MM.1S (cell line): ENCODE measurements around the gene NSD2.

Experiments used
- DNase-seq: peaks from one replicate; pipeline ENCODE4 v3.0.0-alpha.2; 2015
- H2AFZ ChIP-seq: fragments of 300-600 bp; sonication (generic); 2 replicates; pipeline ENCODE4 v1.6.0; 2016; ENCODE audit warnings: antibody characterized with exemption, low read length
- H3F3A ChIP-seq: fragments of 300-600 bp; sonication (generic); 2 replicates; pipeline ENCODE4 v1.6.1; 2016; ENCODE audit warnings: mild to moderate bottlenecking, antibody characterized with exemption, low read length, moderate library complexity, mixed read lengths; ENCODE audit not compliant: insufficient read depth
- H3K27ac ChIP-seq: fragments of 300-600 bp; sonication (generic); 2 replicates; pipeline ENCODE4 v1.5.1; 2016; ENCODE audit warnings: mild to moderate bottlenecking, low read length
- H3K27me3 ChIP-seq: fragments of 300-600 bp; sonication (generic); replicated peaks from 2 replicates; pipeline ENCODE4 v1.6.0; 2016; ENCODE audit warnings: low read length; ENCODE audit not compliant: insufficient read depth
- H3K36me3 ChIP-seq: fragments of 300-600 bp; sonication (generic); replicated peaks from 2 replicates; pipeline ENCODE4 v1.6.1; 2016; ENCODE audit warnings: mild to moderate bottlenecking, low read length, mixed read lengths; ENCODE audit not compliant: insufficient read depth
- H3K4me1 ChIP-seq: fragments of 300-600 bp; sonication (generic); 2 replicates; pipeline ENCODE4 v1.6.1; 2016; ENCODE audit warnings: low read length, mixed read lengths
- H3K4me2 ChIP-seq: fragments of 300-600 bp; sonication (generic); 2 replicates; pipeline ENCODE4 v1.6.0; 2016; ENCODE audit warnings: low read depth, low read length
- H3K4me3 ChIP-seq: fragments of 300-600 bp; sonication (generic); 2 replicates; pipeline ENCODE4 v1.5.1; 2016; ENCODE audit warnings: low read length, mixed read lengths
- H3K79me2 ChIP-seq: fragments of 300-600 bp; sonication (generic); 2 replicates; pipeline ENCODE4 v1.6.1; 2016; ENCODE audit warnings: mixed run types, low read length, mixed read lengths
- H3K9ac ChIP-seq: fragments of 300-600 bp; sonication (generic); 2 replicates; pipeline ENCODE4 v1.6.1; 2016; ENCODE audit warnings: low read length, mixed read lengths
- H3K9me2 ChIP-seq: fragments of 300-600 bp; sonication (generic); replicated peaks from 2 replicates; pipeline ENCODE4 v1.6.1; 2016; ENCODE audit warnings: mild to moderate bottlenecking, low read length, mixed read lengths; ENCODE audit not compliant: insufficient read depth
- H3K9me3 ChIP-seq: fragments of 300-600 bp; sonication (generic); replicated peaks from 2 replicates; pipeline ENCODE4 v1.6.1; 2016; ENCODE audit warnings: mild to moderate bottlenecking, low read length, mixed read lengths; ENCODE audit not compliant: insufficient read depth
- H4K20me1 ChIP-seq: fragments of 300-600 bp; sonication (generic); 2 replicates; pipeline ENCODE4 v1.6.1; 2016; ENCODE audit warnings: mild to moderate bottlenecking, low read length, moderate library complexity, mixed read lengths; ENCODE audit not compliant: insufficient read depth
- CTCF ChIP-seq: fragments of 300-600 bp; sonication (generic); IDR thresholded peaks from 2 replicates; pipeline ENCODE4 v1.5.1; 2016; ENCODE audit warnings: antibody characterized with exemption, low read length, mixed read lengths
- EZH2 ChIP-seq: fragments of 300-600 bp; sonication (generic); optimal IDR thresholded peaks from 2 replicates; pipeline ENCODE3; 2017; ENCODE audit warnings: low read depth, mild to moderate bottlenecking, antibody characterized with exemption, low read length, mixed read lengths
- EZH2phosphoT487 ChIP-seq: fragments of 300-600 bp; sonication (generic); IDR thresholded peaks from 2 replicates; pipeline ENCODE4 v1.6.1; 2018; ENCODE audit warnings: antibody characterized with exemption, low read length

NSD2 gene

GRCh38 chr4:1896658-1896991, 25.4 kb downstream of the NSD2 start:
- TF ChIP-seq CTCF: no peak
- H3F3A ChIP-seq: peaks cover 19% of the 10 kb centered on the region
- H2AFZ ChIP-seq: no peak overlapping the region
- H4K20me1 ChIP-seq: peaks cover 52% of the 10 kb centered on the region
- H3K79me2 ChIP-seq: peaks cover 99% of the 10 kb centered on the region
- no peak overlapping the region for H3K4me2 ChIP-seq
- no peak overlapping the region for H3K27ac ChIP-seq
- H3K9me3 ChIP-seq: no peaks in the 10 kb centered on the region
- no peak for DNase-seq
- H3K4me3 ChIP-seq: no peak overlapping the region
- peaks cover 11% of the 10 kb centered on the region; the same call in 1 of the 2 replicates for H3K36me3 ChIP-seq
- no peaks in the 10 kb centered on the region for H3K9me2 ChIP-seq
- H3K27me3 ChIP-seq: no peaks in the 10 kb centered on the region
- no peak overlapping the region for H3K9ac ChIP-seq
- H3K4me1 ChIP-seq: no peaks in the 10 kb centered on the region

GRCh38 chr4:1898007-1898406, 26.8 kb downstream of the NSD2 start:
- Histone ChIP-seq H3K27me3 (no peaks in the 10 kb centered on the region), H3K4me2 (no peak overlapping the region), H2AFZ (no peak overlapping the region), H3K9me3 (no peaks in the 10 kb centered on the region), H3F3A (peaks cover 19% of the 10 kb centered on the region), H3K27ac (no peak overlapping the region), H3K79me2 (peaks cover 99% of the 10 kb centered on the region), H3K9ac (no peak overlapping the region), H4K20me1 (peaks cover 53% of the 10 kb centered on the region), H3K4me1 (no peaks in the 10 kb centered on the region), H3K9me2 (no peaks in the 10 kb centered on the region), H3K4me3 (no peak overlapping the region), H3K36me3 (peaks cover 15% of the 10 kb centered on the region)
- TF ChIP-seq CTCF: no peak
- TF ChIP-seq EZH2phosphoT487: no peak
- no peak for TF ChIP-seq EZH2
- DNase-seq: no peak

GRCh38 chr4:1898681-1899080, 27.5 kb downstream of the NSD2 start:
- no peak for DNase-seq
- no peaks in the 10 kb centered on the region for H3K9me2 ChIP-seq
- no peak overlapping the region for H3K9ac ChIP-seq
- no peaks in the 10 kb centered on the region for H3K9me3 ChIP-seq
- no peaks in the 10 kb centered on the region for H3K4me1 ChIP-seq
- peaks cover 19% of the 10 kb centered on the region for H3F3A ChIP-seq
- peak overlapping the region; percentile 15; the same call in 1 of the 2 replicates for H3K27ac ChIP-seq
- H2AFZ ChIP-seq: no peak overlapping the region
- no peak for TF ChIP-seq CTCF
- no peak for TF ChIP-seq EZH2phosphoT487
- TF ChIP-seq EZH2: no peak
- no peaks in the 10 kb centered on the region for H3K27me3 ChIP-seq
- peaks cover 18% of the 10 kb centered on the region for H3K36me3 ChIP-seq
- no peak overlapping the region for H3K4me2 ChIP-seq
- peaks cover 98% of the 10 kb centered on the region for H3K79me2 ChIP-seq
- H4K20me1 ChIP-seq: peaks cover 48% of the 10 kb centered on the region
- H3K4me3 ChIP-seq: no peak overlapping the region
